Inflammatory macrophage treated with lipopolysaccharide for 1 hour (primary cell): ENCODE data around the gene PLVAP.
"Not testable (repeated sequence)": the region's sequence is repeated elsewhere in the genome, so short reads cannot be mapped to it uniquely, and the experiment has no call there.

Experiments used
- DNase-seq, 2 donors: peaks; one replicate each; pipeline ENCODE4 v3.0.0-alpha.2; 2020 to 2022

PLVAP gene

DNA sequence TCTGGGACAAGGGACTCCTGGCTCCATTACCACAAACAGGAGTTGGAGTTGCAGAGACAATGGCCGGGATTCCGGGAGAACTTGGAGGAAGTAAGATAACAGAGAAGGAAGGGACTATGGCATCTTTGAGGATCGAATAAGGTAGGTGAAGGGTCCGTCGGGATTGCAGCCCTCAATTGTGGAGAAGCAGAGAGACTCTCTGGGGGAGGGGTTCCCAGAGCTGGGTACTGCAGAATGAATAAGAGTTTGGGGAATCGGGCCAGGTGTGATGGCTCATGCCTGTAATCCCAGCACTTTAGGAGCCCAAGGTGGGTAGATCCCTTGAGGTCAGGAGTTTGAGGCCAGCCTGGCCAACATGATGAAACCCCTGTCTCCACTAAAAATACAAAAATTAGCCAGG lies 24.5 kb upstream of the PLVAP start:
- DNase-seq = no peak

DNA sequence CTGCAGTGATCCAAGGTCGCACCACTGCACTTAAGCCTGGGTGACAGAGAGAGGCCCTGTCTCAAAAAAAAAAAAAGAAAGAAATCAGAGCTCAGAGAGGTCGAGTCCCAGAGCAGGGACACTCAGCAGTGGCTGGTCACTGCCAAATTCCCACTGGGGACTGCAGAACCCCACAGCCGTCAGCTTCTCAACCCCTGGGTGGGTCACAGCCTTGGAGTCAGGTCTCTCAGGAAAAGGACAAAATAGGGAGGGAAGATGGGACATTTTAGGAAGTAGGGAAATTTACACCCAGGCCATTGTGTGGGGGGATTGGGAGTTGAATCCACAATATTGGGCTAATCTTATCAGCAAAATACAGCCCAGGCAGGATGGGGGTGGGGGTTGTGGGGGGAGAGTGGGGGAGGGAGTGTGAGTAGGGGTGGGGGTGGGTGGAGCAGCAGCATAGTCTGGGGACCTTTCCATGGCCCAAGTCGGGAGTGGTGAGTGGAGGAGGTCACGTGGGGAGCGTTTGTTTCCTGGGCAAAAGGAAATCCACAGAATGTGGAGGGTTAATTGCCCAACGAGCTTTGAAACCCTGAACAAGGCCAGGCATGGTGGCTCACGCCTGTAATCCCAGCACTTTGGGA lies 21.9 kb upstream of the PLVAP start:
- DNase-seq = no peak

DNA sequence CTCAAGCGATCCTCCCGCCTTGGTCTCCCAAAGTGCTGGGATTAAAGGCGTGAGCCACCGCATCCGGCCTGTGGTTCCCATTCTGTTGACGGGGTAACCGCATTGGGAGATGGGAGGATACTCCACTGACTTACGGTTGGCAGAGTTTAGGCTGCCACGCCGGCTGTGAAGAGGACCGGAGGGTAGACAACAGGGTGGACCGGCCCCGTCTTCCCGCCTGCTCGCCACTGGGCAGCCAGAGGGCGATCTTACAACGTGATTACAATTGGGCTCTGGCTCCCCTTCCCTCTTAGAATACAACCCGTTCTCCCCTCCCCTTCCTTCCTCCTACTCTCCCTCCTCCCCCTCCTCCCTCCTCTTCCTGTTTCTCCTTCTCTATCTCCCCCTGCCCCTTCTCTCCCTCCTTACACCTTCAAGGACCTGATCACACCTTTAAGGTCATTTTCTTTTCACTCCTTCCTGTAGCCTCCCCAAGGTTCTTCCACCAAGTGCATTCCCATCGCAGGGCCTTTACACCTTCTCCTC lies 17.8 kb upstream of the PLVAP start:
- DNase-seq = peak; percentile 37 to 40

DNA sequence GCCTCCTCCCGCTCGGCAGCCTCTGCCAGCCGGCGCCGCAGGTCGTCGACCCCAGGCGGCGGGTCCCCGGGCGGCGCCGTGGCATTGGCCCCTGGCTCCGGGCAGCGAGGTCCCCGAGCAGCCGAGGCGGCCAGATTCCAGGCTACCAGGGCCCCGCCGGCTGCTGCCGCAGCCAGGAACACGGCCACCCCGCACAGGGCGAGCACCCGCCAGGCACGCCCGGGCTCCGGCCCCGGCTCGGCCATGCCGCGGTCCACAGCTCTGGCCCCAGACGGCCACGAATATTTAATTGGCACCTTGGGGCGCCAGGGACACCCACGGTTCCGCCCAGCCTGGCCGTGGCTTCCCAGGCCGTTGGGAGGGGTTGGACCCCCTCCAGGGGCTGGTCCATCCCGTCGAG lies 16.8 kb upstream of the PLVAP start, which contains the start of gene CCDC194:
Gene CCDC194, minus strand, starts transcription at position 283 of the 400 bp plus-strand sequence. Its CDS starts 38 bp downstream, at position 245.
- DNase-seq = no peak

DNA sequence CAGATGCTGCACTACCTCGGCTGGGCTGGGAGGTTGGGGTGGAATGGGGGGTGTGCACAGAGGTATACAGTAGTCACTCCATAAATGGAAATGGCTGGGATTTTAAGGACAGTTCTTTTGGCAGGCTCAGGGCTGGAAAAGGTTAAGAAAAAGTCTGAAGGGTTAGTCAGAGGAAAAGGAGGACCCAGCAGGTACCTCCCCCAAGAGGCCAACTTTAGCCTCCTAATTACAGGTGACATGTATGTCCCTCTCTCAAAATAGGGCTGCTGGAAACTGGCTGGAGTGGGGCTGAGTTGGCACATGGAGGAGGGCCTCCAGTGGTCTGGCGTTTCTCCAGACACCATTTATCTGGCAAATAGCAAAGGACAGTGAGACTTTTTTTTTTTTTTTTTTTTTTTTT lies 15.9 kb upstream of the PLVAP start:
- DNase-seq = no peak

DNA sequence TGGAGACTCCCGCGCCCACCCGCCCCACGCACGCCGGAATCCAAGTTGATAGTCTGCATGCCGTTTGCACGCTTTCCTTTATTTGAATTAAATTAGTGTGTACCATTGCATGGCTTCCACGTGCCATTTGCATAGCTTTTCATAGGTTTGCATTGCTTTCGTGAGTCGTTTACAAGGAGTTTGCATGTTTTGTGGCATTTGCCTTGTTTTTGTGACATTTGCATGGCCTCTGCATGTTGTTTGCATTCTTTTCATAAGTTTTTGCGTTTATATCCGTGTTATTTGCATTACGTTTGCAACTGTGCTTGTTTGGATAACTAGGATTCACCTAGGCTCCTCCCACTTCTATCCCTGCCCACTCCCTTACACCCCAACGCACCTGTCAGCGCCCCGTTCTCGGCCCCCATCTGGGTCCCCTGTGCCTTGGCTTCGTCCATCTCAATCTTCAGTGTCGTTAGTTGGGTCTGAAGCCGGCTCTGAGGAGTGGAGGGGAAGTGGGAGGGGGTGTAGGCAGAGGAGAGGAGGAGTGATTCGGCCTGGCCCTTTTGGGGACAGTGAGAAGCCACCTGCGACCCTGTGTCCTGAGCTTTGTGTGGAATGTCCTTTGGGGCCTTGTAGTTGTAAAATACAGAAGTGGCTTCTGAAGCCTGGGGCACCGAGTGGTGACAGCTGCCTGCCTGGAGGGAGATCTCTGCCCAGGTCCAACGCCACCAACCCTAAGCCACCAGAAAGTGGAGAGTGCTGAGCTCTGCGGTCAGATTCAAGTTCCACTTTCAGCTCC lies 14.4 kb upstream of the PLVAP start:
- DNase-seq = peak; percentile 30 to 33

DNA sequence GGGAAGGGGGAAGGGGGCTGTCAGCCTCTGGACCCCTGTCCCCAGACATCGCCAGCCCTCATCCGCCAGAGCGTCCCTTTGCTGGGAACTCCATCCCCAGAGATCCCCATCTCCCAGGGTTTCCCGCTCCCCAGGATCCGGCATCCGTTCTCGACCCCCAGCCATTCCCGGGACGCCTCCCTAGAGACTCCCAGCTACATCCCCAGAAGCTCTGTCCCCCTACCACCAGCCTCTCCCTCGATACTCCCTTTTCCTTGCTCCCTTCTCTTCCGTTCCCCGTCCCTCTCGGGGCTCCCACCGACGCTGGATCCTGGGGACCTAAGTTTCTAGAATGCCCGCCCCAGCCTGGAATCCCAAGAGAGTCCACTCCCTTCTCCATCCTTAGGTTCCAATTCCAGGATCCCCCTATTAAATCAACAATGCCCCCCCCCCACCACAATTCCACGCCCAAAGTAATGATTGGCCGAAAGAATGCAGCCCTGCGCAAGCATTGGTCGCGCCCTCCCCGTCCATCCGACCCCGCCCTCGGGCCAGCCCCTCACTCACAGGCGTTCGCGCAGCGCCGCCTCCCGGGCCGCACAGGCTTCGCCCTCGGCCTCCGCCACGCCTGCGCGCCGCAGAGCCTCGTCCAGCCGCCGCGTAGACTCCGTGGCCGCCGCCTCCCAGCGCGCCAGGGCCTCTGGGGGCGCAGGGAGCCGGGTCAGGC lies 13.7 kb upstream of the PLVAP start:
- DNase-seq = peak; percentile 86 to 92

DNA sequence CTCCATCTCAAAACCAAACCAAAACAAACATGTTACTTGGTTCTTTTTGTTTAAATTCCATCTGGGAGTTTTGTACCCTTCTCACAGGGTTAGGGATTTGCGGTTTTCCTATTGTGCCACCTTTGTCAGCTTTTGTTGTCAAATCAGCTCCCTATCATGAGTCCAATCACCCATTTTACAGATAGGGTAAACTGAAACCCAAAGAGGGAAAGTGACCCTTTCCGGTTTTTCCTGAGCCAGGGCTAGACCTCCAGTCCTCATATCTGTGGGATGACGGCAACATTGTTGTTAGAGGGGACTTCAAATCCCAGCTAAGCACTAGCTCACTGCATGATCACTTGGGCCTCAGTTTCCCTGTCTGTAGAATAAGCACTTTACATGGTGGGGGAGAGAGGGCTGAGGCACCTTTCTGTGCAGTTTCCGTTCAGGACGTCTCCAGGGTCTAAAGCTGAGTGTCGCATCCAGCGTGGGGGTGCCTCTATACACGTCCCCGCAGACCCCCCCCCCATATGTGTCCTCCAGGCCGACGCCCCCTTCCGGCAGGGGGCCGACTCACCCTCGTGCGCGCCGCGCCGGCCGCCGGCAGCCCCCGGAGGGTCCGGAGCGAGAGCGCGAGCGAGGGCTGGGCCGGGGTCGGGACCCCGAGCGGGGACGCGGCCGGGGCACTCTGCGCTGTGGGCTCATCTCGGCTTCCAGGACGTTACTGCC lies 13.0 kb upstream of the PLVAP start:
- DNase-seq = no peak

DNA sequence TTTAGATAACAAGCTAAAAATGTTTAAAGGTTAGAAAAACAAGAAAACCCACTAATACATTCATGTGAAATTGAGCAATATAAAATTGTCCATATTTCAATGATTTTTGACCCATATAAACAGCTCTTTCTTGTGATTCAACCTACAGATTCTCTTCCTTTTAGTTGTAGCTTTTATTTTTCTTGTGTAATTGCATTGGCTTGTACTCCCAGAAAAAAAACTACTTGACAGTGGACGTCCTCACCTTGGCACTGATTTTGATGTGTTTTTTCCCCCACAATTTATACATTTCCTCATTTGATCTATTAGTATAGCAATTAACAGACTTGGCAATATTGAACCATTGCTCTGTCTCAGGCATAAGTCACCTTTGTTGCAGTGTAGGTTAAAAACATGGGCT lies 12.1 kb upstream of the PLVAP start:
- no peak for DNase-seq

DNA sequence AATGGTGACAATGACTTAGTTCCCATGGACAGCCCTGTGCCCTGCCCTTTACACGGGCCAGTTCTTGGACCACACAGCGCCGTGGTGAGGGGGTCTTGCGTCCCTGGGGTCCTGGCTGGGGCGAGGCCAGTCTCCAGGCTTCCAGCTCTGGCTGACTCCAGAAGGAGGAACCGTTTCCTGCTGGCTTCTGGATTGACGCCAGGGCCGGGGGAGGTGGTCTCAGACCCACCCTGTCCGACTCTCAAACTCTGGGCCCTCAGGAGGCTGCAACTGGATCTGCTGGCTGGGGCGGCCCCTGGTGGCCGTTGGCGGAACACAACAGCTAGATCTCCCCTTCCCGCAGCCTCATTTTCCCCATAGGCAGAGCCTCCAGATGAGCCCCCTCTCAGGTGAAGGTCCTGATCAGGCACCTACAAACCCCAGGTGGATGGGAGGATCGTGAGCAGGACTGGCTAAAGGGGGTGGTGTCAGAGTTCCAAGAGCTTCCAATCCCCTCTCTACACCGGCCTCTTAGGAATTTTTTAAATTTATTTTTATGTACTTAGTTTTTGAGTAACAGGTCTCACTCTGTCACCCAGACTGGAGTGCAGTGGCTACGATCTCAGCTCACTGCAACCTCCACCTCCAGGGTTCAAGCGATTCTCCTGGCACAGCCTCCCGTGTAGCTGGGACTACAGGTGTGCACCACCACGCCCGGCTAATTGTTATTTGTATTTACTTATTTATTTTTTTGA lies 8.9 kb upstream of the PLVAP start:
- DNase-seq = peak in 1 of 2 donors; percentile 71

DNA sequence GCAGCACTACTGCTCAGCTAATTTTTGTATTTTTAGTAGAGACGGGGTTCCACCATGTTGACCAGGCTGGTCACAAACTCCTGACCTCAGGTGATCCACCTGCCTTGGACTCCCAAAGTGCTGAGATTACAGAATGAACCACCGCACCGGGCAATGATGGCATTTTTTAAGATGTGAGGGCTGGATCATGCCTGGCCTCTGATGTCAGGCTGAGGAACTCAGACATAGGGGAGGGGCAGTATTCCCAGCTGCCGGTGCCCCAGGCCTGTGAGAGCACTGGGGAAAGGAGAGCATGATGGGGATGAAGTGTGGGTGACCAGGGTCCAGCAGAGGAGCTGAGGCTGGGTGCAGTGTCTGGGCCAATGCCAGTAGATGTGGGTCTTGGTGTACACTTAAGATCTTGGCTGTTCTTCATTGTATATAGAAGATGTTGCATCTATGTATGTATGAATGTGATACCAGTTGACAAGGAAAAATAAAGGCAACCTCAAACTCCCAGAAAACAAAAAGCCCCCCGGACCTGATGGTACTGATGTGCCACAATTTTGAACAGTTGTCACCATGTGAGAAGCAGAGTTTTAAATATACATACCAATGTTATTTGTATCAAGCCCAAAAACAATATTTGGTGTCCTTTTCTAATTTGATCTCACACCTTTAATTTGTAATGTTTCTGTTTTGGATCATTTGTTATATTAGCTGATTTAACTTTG lies 3.4 kb upstream of the PLVAP start:
- DNase-seq = no peak

DNA sequence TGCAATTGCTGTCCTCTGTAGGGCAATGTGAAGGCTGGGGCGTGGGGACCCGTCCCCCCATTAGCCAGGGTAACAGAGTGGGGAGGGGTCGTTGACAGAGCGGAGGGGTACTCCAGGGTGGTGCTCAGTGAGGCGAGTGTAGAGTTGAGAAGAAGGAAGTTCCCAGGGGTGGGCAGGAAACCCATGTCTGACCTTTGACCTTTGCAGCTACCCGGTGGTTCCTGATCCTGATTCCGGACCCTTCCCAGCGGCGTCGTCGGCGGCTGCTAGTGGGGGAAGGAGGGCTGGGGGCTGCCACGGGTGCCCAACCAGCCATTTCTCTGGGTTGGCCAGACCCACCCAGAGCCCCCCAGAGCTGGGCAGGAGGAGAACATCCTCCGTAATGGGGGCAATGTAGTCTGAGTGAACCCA lies 2.1 kb upstream of the PLVAP start:
- no peak for DNase-seq

DNA sequence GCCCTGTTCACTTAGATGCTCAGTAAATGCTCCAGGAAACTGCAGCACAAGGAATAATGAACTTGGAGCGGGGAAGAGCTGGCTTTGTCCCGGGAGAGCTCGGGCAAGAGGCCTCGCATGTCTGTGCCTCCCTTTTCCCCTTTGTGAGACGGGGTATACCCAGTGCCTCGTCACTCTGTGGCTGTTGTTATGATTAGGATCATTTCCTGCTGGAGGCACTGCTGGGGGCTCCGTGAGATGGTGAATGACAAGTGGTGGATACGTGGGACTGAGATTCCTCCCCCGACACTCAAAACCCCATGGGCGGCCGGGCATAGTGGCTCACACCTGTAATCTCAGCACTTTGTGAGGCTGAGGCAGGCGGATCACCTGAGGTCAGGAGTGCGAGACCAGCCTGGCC lies 1.1 kb upstream of the PLVAP start:
- DNase-seq = no peak

DNA sequence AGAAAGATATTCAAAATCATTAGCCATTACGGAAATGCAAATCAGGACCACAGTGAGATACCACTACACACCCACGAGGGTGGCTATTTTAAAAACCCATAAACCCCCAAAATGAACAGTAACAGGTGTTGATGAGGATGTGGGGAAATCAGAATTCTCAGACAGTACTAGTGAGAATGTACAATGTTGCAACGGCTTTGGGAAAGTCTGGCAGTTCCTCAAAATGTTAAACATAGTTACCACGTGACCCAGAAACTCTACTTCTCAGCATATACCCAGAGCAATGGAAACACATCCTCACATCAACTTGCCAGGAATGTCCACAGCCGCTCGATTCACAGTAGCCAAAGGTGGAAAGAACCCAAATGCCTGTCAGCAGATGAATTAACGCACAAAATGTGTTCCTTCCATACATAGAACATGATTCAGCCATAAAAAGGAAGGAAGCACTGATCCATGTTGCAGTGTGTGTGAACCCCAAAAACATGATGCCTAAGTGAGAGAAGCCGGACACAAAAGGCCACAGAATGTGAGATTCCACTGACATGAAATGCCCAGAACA lies 7.0 kb downstream of the PLVAP start:
- peak; percentile 87 to 92 for DNase-seq

DNA sequence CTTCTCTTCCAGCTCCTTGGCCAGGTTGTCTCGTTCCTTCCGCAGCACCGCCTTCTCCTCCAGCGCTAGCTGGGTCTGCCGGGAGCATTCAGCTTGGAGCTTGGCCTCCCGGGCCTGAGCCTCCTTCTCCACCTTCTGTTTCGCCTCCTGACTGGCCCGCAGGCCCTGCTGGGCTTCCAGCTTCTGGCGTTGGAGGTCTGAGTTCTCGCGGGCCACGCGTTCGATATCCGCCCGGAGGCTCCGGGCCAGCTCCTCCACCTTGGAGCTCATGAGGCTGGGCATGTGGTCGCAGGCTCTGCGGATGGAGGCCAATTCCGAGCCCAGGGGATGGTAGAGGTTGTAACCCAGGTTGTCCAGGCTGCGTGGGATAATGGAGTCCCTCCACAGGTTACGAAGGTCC lies 11.8 kb downstream of the PLVAP start:
- no peak for DNase-seq

DNA sequence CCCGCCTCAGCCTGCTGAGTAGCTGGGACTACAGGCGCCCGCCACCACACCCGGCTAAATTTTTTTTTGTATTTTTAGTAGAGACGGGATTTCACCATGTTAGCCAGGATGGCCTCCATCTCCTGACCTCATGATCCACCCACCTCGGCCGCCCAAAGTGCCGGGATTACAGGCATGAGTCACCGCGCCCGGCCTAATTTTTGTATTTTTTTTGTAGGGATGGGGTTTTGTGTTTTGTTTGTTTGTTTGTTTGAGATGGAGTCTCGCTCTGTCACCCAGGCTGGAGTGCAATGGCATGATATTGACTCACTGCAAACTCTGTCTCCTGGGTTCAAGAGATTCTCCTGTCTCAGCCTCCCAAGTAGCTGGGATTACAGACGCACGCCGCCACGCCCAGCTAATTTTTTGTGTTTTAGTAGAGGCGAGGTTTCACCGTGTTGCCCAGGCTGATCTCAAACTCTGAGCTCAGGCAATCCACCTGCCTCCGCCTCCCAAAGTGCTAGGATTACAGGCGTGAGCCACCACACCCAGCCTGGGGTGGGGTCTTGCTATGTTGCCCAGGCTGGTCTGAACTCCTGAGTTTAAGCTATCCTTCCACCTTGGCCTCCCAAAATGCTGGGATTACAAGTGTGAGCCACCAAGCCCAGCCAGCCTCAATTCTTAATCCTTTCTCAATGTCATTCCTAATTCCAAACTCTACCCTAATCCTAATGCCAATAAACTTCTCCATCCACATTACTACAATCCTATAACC lies 13.1 kb downstream of the PLVAP start:
- not testable (repeated sequence) for DNase-seq

DNA sequence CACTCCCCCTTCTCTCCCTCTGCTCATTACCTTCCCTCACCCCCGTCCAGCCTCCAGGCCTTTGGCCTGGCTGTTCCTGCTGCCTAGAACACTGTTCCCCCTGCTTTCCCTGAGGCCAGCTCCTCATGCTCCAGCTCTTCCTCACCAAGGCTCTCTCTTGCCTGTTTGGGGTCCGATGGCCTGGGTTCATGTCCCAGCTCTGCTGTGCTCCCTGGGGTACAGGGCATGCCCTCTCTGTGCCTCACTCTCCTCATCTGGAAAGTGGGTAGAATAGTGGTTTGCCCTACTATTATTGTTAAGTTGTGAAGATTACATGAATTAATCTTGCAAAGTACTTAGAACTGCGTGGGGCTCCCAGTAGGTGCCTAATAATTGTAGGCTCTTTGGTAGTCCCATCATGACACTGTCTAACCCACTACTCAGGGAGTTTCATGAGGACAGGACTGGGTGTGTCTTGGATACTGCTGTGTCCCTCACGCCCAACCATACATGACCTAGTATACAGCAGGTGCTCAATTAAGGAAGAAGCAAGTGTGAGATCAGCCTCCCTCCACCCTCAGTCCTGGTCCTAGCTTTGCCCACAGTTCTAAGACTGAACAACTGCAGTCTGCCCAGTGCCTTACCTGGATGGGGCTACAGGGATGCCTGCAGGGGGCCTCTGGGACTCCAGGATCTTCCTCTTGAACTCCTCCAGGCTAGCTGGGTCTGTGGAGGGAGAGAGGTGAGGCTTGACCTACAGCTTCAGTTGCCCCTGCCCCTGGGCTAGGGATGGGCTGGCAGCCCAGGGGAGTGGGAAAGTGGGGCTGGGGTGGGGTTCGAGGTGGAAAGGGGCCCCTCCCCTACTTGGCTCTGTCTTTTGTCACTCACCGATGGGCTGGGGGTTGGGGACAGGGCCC lies 17.0 kb downstream of the PLVAP start:
- DNase-seq = no peak

DNA sequence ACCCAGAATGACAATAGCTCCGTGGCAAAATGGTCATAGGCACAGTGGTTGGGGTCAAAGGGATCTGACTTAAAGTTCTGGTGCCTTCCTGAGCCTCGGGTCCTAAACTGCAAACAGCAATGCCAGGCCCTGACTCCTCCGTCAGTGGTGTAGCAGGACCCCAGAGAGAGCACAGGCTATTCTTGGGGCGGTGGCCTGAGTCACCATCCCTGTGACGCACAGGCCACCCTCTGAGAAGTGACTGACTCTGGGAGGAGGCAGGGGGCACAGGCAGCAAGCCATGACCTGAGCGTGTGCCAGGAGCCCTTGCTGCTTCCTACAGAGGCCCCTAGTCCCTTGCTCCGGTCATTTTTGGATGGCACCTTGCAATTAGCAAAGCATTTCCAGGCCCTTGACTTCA lies 18.7 kb downstream of the PLVAP start:
- DNase-seq = no peak

DNA sequence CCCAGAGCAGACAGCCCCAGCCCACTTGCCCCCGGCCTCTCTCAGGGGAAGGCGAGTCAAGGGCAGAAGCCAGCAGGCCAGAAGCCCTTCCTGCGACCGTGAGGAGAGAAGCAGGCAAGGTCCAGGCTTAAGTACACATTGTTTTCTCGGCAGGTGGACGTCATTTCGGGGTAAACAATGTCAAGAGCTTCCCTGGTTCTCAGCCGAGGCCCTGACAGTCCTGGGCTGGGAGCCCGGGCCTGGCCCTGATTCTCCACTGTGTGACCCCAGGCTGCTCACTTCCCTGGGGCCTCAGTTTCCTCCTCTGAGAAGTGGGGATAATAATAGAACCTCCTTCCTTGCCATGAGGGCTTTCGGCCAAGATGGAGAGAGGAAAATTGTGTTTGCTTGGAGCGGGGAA lies 19.4 kb downstream of the PLVAP start:
- no peak for DNase-seq
